HepG2 (cell line): ENCODE results near the gene TTLL12. TPM values are rescaled to one million over a fixed set of nuclear protein-coding genes. Genes with fewer than 3 reads are reported as not detected.

ENCODE experiments used
- ARHGAP35 ChIP-seq: sonication (generic); formaldehyde crosslinking; IDR thresholded peaks from 2 replicates; pipeline ENCODE4 v1.9.0; 2022; ENCODE audit warnings: mild to moderate bottlenecking, inconsistent platforms, moderate library complexity, missing genetic modification reagents, borderline replicate concordance
- ATF7-NPFF ChIP-seq: sonication (generic); formaldehyde crosslinking; IDR thresholded peaks from 2 replicates; pipeline ENCODE4 v1.8.1; 2023; ENCODE audit warnings: mild to moderate bottlenecking, low read depth, missing genetic modification reagents, moderate library complexity
- CENPT ChIP-seq: sonication (generic); formaldehyde crosslinking; IDR thresholded peaks from 2 replicates; pipeline ENCODE4 v1.8.0; 2022; ENCODE audit warnings: low read depth, mild to moderate bottlenecking, moderate library complexity, missing genetic modification reagents
- ELF3 ChIP-seq: IDR thresholded peaks from 2 replicates; pipeline ENCODE4 v1.6.1; 2016; ENCODE audit warnings: missing genetic modification reagents, missing compliant biosample characterization
- FOXK1 ChIP-seq: sonication (generic); formaldehyde crosslinking; IDR thresholded peaks from 2 replicates; pipeline ENCODE4 v1.4.0; 2020; ENCODE audit warnings: low read depth, missing genetic modification reagents, borderline replicate concordance
- FOXO1 ChIP-seq: sonication (generic); formaldehyde crosslinking; IDR thresholded peaks from 2 replicates; pipeline ENCODE4 v1.4.0; 2020; ENCODE audit warnings: missing genetic modification reagents
- HOXA9 ChIP-seq: sonication (generic); formaldehyde crosslinking; IDR thresholded peaks from 2 replicates; pipeline ENCODE4 v1.8.1; 2022; ENCODE audit warnings: missing genetic modification reagents, mild to moderate bottlenecking, moderate library complexity, borderline replicate concordance
- KDM2A ChIP-seq: sonication (generic); formaldehyde crosslinking; IDR thresholded peaks from 2 replicates; pipeline ENCODE4 v1.4.0; 2020; ENCODE audit warnings: low read depth, missing genetic modification reagents, borderline replicate concordance
- MEIS1 ChIP-seq: sonication (generic); formaldehyde crosslinking; IDR thresholded peaks from 2 replicates; pipeline ENCODE4 v1.9.0; 2021; ENCODE audit warnings: mild to moderate bottlenecking, missing genetic modification reagents, moderate library complexity, borderline replicate concordance
- SOX13 ChIP-seq, 3 experiments: fragments of 450-650 bp in 1 of 3; sonication (generic) in 1 of 3; formaldehyde crosslinking in 1 of 3; IDR thresholded peaks in 2 of 3; conservative IDR thresholded peaks in 1 of 3; 2 replicates each; pipeline versions ENCODE4 v1.5.0 to v1.6.1; 2016 to 2020; ENCODE audit warnings: antibody characterized with exemption in 1 of 3, mild to moderate bottlenecking in 1 of 3, missing compliant biosample characterization in 1 of 3, missing genetic modification reagents in 1 of 3, moderate library complexity in 1 of 3
- SSRP1 ChIP-seq: IDR thresholded peaks from 2 replicates; pipeline ENCODE4 v1.6.1; 2016; ENCODE audit warnings: control low read depth
- ZNF605 ChIP-seq: sonication (generic); formaldehyde crosslinking; IDR thresholded peaks from 2 replicates; pipeline ENCODE4 v1.8.0; 2022; ENCODE audit warnings: mild to moderate bottlenecking, missing genetic modification reagents
- ZNF670 ChIP-seq: sonication (generic); formaldehyde crosslinking; IDR thresholded peaks from 2 replicates; pipeline ENCODE4 v1.8.0; 2022; ENCODE audit warnings: mild to moderate bottlenecking, missing genetic modification reagents, borderline replicate concordance
- polyA plus RNA-seq, 8 experiments: library from polyadenylated mRNA; depleted of rRNA in 3 of 8; stranded (reverse) in 7 of 8; unstranded in 1 of 8; fragments of >200 nt; fragmentation: Illumina TruSeq in 4 of 8; extraction: Trizol in 4 of 8; gene quantifications; 2 replicates each; pipeline versions ENCODE4 v1.2.1 to v1.2.3, GENCODE V29; 2011 to 2016; ENCODE audit warnings: low read depth in 4 of 8, missing spikeins in 1 of 8, mixed read lengths in 1 of 8; ENCODE audit not compliant: insufficient read depth in 1 of 8
- total RNA-seq, 5 experiments: library from RNA; depleted of rRNA; stranded (reverse); fragments of >200 nt; fragmentation: Illumina TruSeq; extraction: Trizol; gene quantifications; 2 replicates each; pipeline ENCODE4 v1.2.3, GENCODE V29; 2016; ENCODE audit warnings: low read depth in 1 of 5
- TF ChIP-seq, protein P1 (sequence below): sonication (generic); formaldehyde crosslinking; IDR thresholded peaks from 2 replicates; pipeline ENCODE4 v1.5.0; 2020; ENCODE audit warnings: mild to moderate bottlenecking, missing genetic modification reagents, moderate library complexity
- TF ChIP-seq, protein P2 (sequence below), 2 experiments: sonication (generic) in 1 of 2; formaldehyde crosslinking in 1 of 2; IDR thresholded peaks; 2 replicates each; pipeline versions ENCODE4 v1.4.0 to v1.6.1; 2018 to 2020; ENCODE audit warnings: missing genetic modification reagents in 2 of 2, borderline replicate concordance in 1 of 2, low read depth in 1 of 2, mild to moderate bottlenecking in 1 of 2, missing biosample characterization in 1 of 2
- TF ChIP-seq, protein P3 (sequence below): sonication (generic); formaldehyde crosslinking; IDR thresholded peaks from 2 replicates; pipeline ENCODE4 v1.5.0; 2020; ENCODE audit warnings: mild to moderate bottlenecking, missing genetic modification reagents, borderline replicate concordance
- TF ChIP-seq, protein P4 (sequence below): sonication (generic); formaldehyde crosslinking; IDR thresholded peaks from 2 replicates; pipeline ENCODE4 v1.4.0; 2020; ENCODE audit warnings: missing genetic modification reagents

Gene TTLL12
- total and polyA plus RNA-seq, 2 of the 13 experiments (the other 11 are each of a cell fraction or from before 2014, with no cell fraction given) = 11.9 to 38.1 TPM

- 0 out of 2 replicates have a peak, but pooled peaks have one; percentile 33 for TF ChIP-seq KDM2A (CRISPR knock-in tag)
- TF ChIP-seq, protein P1, sequence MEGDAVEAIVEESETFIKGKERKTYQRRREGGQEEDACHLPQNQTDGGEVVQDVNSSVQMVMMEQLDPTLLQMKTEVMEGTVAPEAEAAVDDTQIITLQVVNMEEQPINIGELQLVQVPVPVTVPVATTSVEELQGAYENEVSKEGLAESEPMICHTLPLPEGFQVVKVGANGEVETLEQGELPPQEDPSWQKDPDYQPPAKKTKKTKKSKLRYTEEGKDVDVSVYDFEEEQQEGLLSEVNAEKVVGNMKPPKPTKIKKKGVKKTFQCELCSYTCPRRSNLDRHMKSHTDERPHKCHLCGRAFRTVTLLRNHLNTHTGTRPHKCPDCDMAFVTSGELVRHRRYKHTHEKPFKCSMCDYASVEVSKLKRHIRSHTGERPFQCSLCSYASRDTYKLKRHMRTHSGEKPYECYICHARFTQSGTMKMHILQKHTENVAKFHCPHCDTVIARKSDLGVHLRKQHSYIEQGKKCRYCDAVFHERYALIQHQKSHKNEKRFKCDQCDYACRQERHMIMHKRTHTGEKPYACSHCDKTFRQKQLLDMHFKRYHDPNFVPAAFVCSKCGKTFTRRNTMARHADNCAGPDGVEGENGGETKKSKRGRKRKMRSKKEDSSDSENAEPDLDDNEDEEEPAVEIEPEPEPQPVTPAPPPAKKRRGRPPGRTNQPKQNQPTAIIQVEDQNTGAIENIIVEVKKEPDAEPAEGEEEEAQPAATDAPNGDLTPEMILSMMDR = peak; percentile 97
- 0 out of 2 replicates have a peak, but pooled peaks have one; percentile 8 for TF ChIP-seq FOXO1
- TF ChIP-seq ZNF670 (CRISPR knock-in tag) = no peak
- peak; percentile 18; the same call in 1 of the 2 replicates for TF ChIP-seq ZNF605 (CRISPR knock-in tag)
- no peak for TF ChIP-seq ARHGAP35 (CRISPR knock-in tag)
- TF ChIP-seq HOXA9 (CRISPR knock-in tag) = no peak
- TF ChIP-seq CENPT = 0 out of 2 replicates have a peak, but pooled peaks have one; percentile 43
- TF ChIP-seq SOX13 (IDR thresholded peaks at IDR 0.05) = no peak
- no peak for TF ChIP-seq SOX13 (CRISPR knock-in tag; conservative IDR thresholded peaks at IDR 0.05 in 1 of 2, IDR thresholded peaks at IDR 0.05 in 1 of 2)
- TF ChIP-seq, protein P2, sequence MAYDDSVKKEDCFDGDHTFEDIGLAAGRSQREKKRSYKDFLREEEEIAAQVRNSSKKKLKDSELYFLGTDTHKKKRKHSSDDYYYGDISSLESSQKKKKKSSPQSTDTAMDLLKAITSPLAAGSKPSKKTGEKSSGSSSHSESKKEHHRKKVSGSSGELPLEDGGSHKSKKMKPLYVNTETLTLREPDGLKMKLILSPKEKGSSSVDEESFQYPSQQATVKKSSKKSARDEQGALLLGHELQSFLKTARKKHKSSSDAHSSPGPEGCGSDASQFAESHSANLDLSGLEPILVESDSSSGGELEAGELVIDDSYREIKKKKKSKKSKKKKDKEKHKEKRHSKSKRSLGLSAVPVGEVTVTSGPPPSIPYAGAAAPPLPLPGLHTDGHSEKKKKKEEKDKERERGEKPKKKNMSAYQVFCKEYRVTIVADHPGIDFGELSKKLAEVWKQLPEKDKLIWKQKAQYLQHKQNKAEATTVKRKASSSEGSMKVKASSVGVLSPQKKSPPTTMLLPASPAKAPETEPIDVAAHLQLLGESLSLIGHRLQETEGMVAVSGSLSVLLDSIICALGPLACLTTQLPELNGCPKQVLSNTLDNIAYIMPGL (CRISPR knock-in tag; IDR thresholded peaks at IDR 0.05; ENCODE audit: borderline replicate concordance in 1 of 2, low read depth in 1 of 2) = 0 out of 4 replicates have a peak, but pooled peaks of 1 of the 2 experiments have one; percentile 27
- TF ChIP-seq SSRP1 (CRISPR knock-in tag) = no peak
- TF ChIP-seq, protein P3, sequence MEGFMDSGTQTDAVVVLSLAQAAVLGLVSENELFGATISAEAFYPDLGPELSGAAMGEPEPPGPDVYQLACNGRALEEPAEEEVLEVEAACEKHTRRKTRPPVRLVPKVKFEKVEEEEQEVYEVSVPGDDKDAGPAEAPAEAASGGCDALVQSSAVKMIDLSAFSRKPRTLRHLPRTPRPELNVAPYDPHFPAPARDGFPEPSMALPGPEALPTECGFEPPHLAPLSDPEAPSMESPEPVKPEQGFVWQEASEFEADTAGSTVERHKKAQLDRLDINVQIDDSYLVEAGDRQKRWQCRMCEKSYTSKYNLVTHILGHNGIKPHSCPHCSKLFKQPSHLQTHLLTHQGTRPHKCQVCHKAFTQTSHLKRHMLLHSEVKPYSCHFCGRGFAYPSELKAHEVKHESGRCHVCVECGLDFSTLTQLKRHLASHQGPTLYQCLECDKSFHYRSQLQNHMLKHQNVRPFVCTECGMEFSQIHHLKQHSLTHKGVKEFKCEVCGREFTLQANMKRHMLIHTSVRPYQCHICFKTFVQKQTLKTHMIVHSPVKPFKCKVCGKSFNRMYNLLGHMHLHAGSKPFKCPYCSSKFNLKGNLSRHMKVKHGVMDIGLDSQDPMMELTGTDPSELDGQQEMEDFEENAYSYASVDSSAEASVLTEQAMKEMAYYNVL = no peak
- 0 out of 2 replicates have a peak, but pooled peaks have one; percentile 10 for TF ChIP-seq ELF3 (CRISPR knock-in tag)
- no peak for TF ChIP-seq ATF7-NPFF (CRISPR knock-in tag)
- no peak for TF ChIP-seq MEIS1
- TF ChIP-seq FOXK1 = 0 out of 2 replicates have a peak, but pooled peaks have one; percentile 18
- TF ChIP-seq, protein P4, sequence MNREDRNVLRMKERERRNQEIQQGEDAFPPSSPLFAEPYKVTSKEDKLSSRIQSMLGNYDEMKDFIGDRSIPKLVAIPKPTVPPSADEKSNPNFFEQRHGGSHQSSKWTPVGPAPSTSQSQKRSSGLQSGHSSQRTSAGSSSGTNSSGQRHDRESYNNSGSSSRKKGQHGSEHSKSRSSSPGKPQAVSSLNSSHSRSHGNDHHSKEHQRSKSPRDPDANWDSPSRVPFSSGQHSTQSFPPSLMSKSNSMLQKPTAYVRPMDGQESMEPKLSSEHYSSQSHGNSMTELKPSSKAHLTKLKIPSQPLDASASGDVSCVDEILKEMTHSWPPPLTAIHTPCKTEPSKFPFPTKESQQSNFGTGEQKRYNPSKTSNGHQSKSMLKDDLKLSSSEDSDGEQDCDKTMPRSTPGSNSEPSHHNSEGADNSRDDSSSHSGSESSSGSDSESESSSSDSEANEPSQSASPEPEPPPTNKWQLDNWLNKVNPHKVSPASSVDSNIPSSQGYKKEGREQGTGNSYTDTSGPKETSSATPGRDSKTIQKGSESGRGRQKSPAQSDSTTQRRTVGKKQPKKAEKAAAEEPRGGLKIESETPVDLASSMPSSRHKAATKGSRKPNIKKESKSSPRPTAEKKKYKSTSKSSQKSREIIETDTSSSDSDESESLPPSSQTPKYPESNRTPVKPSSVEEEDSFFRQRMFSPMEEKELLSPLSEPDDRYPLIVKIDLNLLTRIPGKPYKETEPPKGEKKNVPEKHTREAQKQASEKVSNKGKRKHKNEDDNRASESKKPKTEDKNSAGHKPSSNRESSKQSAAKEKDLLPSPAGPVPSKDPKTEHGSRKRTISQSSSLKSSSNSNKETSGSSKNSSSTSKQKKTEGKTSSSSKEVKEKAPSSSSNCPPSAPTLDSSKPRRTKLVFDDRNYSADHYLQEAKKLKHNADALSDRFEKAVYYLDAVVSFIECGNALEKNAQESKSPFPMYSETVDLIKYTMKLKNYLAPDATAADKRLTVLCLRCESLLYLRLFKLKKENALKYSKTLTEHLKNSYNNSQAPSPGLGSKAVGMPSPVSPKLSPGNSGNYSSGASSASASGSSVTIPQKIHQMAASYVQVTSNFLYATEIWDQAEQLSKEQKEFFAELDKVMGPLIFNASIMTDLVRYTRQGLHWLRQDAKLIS = no peak
These were observed 44.2 kb upstream of the TTLL12 start (continued) for GRCh38 chr22:43230971-43231723.
